GM23338 (cell line): ENCODE measurements around the gene KRT84.

Source experiments
- CREB1 ChIP-seq: fragments of 250-450 bp; sonication (Bioruptor Pico); IDR thresholded peaks from 2 replicates; pipeline ENCODE4 v1.5.0; 2020; ENCODE audit warnings: low read depth, mild to moderate bottlenecking, moderate library complexity
- CTCF ChIP-seq, 2 experiments: fragments of 200-600 bp in 1 of 2; sonication (generic) in 1 of 2; conservative IDR thresholded peaks; 2 replicates each; pipeline versions ENCODE4 v1.5.1 to v1.6.1; 2016 to 2017; ENCODE audit warnings: antibody characterized with exemption in 2 of 2, low read depth in 2 of 2, mild to moderate bottlenecking in 2 of 2, moderate library complexity in 1 of 2
- ETS1 ChIP-seq: IDR thresholded peaks from 2 replicates; pipeline ENCODE4 v1.6.1; 2016; ENCODE audit warnings: antibody characterized with exemption
- EZH2 ChIP-seq: fragments of 200-600 bp; sonication (generic); IDR thresholded peaks from one replicate; pipeline ENCODE4 v1.8.0; 2017; ENCODE audit warnings: antibody characterized with exemption, mild to moderate bottlenecking, low read depth; ENCODE audit not compliant: unreplicated experiment
- EZH2phosphoT487 ChIP-seq: fragments of 200-600 bp; sonication (generic); IDR thresholded peaks from one replicate; pipeline ENCODE4 v1.8.1; 2018; ENCODE audit warnings: antibody characterized with exemption; ENCODE audit not compliant: unreplicated experiment
- JUNB ChIP-seq: IDR thresholded peaks from one replicate; pipeline ENCODE4 v1.6.1; 2016; ENCODE audit warnings: antibody characterized with exemption; ENCODE audit not compliant: unreplicated experiment
- NANOG ChIP-seq: IDR thresholded peaks from 2 replicates; pipeline ENCODE4 v1.6.1; 2016; ENCODE audit warnings: antibody characterized with exemption, borderline replicate concordance
- POLR2AphosphoS5 ChIP-seq: IDR thresholded peaks from 2 replicates; pipeline ENCODE4 v1.6.1; 2016; ENCODE audit warnings: antibody characterized with exemption, low read depth
- REST ChIP-seq: IDR thresholded peaks from one replicate; pipeline ENCODE4 v1.6.1; 2018; ENCODE audit warnings: antibody characterized with exemption; ENCODE audit not compliant: unreplicated experiment
- STAT1 ChIP-seq: IDR thresholded peaks from one replicate; pipeline ENCODE4 v1.6.1; 2016; ENCODE audit warnings: antibody characterized with exemption; ENCODE audit not compliant: unreplicated experiment
- ZNF114 ChIP-seq: fragments of 250-450 bp; sonication (Bioruptor Pico); IDR thresholded peaks from 2 replicates; pipeline ENCODE4 v1.5.0; 2020; ENCODE audit warnings: mild to moderate bottlenecking, moderate library complexity
- ZNF331 ChIP-seq: fragments of 250-450 bp; sonication (Bioruptor Pico); IDR thresholded peaks from 2 replicates; pipeline ENCODE4 v1.5.0; 2020; ENCODE audit warnings: low read depth, mild to moderate bottlenecking, moderate library complexity
- ZNF462 ChIP-seq: fragments of 250-450 bp; sonication (Bioruptor Pico); IDR thresholded peaks from 2 replicates; pipeline ENCODE4 v1.5.0; 2020; ENCODE audit warnings: mild to moderate bottlenecking, moderate library complexity

- TF ChIP-seq EZH2, result no peak
- TF ChIP-seq EZH2phosphoT487, result no peak
- TF ChIP-seq CTCF (conservative IDR thresholded peaks at IDR 0.05; ENCODE audit: low read depth in 2 of 2), result no peak
- TF ChIP-seq POLR2AphosphoS5, result no peak
- TF ChIP-seq REST, result no peak
- no peak for TF ChIP-seq JUNB
- TF ChIP-seq CREB1 (CRISPR knock-in tag), result no peak
- TF ChIP-seq ETS1, result no peak
- no peak for TF ChIP-seq ZNF331 (CRISPR knock-in tag)
- TF ChIP-seq ZNF114, result no peak
- TF ChIP-seq STAT1, result no peak
- no peak for TF ChIP-seq NANOG
- TF ChIP-seq ZNF462, result no peak
Measured at GRCh38 chr12:52336641-52337040, 48.8 kb downstream of the KRT84 start.
